22Rv1 (cell line): ENCODE results near the gene BMP5.

Source experiments
- ZFX ChIP-seq: fragments of 450-650 bp; IDR thresholded peaks from 2 replicates; pipeline ENCODE4 v1.6.1; 2017; ENCODE audit warnings: antibody characterized with exemption, borderline replicate concordance
- TF ChIP-seq, protein P1 (sequence below): fragments of 450-650 bp; IDR thresholded peaks from 2 replicates; pipeline ENCODE4 v1.5.1; 2017; ENCODE audit warnings: mild to moderate bottlenecking

DNA sequence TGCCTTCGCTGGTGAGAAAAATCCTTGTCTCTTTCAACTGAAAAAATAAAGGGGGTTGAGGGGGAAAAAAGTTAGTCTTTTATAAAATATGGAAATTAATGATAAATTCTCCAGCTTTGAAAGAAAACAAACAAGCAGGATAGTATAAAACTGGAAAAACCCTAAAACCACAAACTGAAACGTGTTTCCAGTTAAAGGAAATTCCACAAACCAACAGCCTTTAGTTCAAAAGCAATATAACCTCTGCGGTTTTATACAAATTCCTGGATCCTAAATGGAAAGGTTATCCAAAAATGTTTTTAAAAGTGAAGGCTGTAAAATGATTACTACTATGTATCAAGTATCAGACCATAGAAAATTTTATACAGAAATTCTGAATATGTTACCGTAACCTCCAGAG is 55.6 kb downstream of the BMP5 start:
- TF ChIP-seq, protein P1, sequence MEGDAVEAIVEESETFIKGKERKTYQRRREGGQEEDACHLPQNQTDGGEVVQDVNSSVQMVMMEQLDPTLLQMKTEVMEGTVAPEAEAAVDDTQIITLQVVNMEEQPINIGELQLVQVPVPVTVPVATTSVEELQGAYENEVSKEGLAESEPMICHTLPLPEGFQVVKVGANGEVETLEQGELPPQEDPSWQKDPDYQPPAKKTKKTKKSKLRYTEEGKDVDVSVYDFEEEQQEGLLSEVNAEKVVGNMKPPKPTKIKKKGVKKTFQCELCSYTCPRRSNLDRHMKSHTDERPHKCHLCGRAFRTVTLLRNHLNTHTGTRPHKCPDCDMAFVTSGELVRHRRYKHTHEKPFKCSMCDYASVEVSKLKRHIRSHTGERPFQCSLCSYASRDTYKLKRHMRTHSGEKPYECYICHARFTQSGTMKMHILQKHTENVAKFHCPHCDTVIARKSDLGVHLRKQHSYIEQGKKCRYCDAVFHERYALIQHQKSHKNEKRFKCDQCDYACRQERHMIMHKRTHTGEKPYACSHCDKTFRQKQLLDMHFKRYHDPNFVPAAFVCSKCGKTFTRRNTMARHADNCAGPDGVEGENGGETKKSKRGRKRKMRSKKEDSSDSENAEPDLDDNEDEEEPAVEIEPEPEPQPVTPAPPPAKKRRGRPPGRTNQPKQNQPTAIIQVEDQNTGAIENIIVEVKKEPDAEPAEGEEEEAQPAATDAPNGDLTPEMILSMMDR: no peak
- no peak for TF ChIP-seq ZFX
